ENCODE measurements around the gene NCKAP5. TPM values are rescaled to one million over a fixed set of nuclear protein-coding genes. Genes with fewer than 3 reads are reported as not detected.

The NCKAP5 gene
- total and polyA plus RNA-seq, 10 donors, result 0.39 to 6.0 (median 3.3) TPM

- intact Hi-C loops (cut with DNase I; ENCODE audit: low total_unique reads), result no loop called here
- Histone ChIP-seq H3K27me3 (replicated peaks in 1 of 7) (no peaks in the 10 kb centered on the region), H3K9me3 (peaks cover 0 to 4% (median 0%) of the 10 kb centered on the region in 8 donors), H3K27ac (no peak overlapping the region), H3K36me3 (no peaks in the 10 kb centered on the region), H3K4me1 (no peaks in the 10 kb centered on the region), H3K4me3 (no peak overlapping the region)
- WGBS, 5 donors, result 72 to 78% (median 77%) methylated on average over 3 of the region's 3 CpGs
- no peak for DNase-seq
- no peak for TF ChIP-seq POLR2A (IDR thresholded peaks at IDR 0.05)
- no peak for TF ChIP-seq CTCF (IDR thresholded peaks at IDR 0.05 in 8 of 11, conservative IDR thresholded peaks at IDR 0.05 in 3 of 11)
- TF ChIP-seq POLR2AphosphoS5 (IDR thresholded peaks at IDR 0.05), result no peak
Measured at GRCh38 chr2:133097666-133098065, 470.6 kb downstream of the NCKAP5 start.

- TF ChIP-seq POLR2A (IDR thresholded peaks at IDR 0.05) (no peak), CTCF (IDR thresholded peaks at IDR 0.05 in 8 of 11, conservative IDR thresholded peaks at IDR 0.05 in 3 of 11) (no peak), POLR2AphosphoS5 (IDR thresholded peaks at IDR 0.05) (no peak)
- Histone ChIP-seq H3K36me3 (no peaks in the 10 kb centered on the region), H3K27me3 (replicated peaks in 1 of 7) (no peaks in the 10 kb centered on the region), H3K4me3 (no peak overlapping the region), H3K9me3 (peaks cover 0 to 3% (median 0%) of the 10 kb centered on the region in 8 donors), H3K27ac (no peak overlapping the region), H3K4me1 (no peaks in the 10 kb centered on the region)
- intact Hi-C loops (cut with DNase I; ENCODE audit: low total_unique reads), result no loop called here
- WGBS, 5 donors, result 75 to 87% (median 83%) methylated on average over 3 of the region's 3 CpGs
- no peak for DNase-seq
Measured at GRCh38 chr2:133092571-133092970, 475.7 kb downstream of the NCKAP5 start.

- no peaks in the 10 kb centered on the region for H3K4me1 ChIP-seq
- TF ChIP-seq POLR2A (IDR thresholded peaks at IDR 0.05) (no peak), CTCF (IDR thresholded peaks at IDR 0.05 in 8 of 11, conservative IDR thresholded peaks at IDR 0.05 in 3 of 11) (no peak), POLR2AphosphoS5 (IDR thresholded peaks at IDR 0.05) (no peak)
- no peaks in the 10 kb centered on the region for H3K36me3 ChIP-seq
- no peak overlapping the region for H3K4me3 ChIP-seq
- intact Hi-C loops (cut with DNase I; ENCODE audit: low total_unique reads), result no loop called here
- no peaks in the 10 kb centered on the region for H3K9me3 ChIP-seq
- H3K27ac ChIP-seq, result no peak overlapping the region
- WGBS, 5 donors, result 54 to 80% (median 75%) methylated on average over 2 of the region's 2 CpGs
- no peaks in the 10 kb centered on the region for H3K27me3 ChIP-seq (replicated peaks in 1 of 7)
- no peak for DNase-seq
Measured at GRCh38 chr2:133090358-133090757, 477.9 kb downstream of the NCKAP5 start.

- Histone ChIP-seq H3K9me3 (no peaks in the 10 kb centered on the region), H3K36me3 (no peaks in the 10 kb centered on the region), H3K4me1 (no peaks in the 10 kb centered on the region), H3K27ac (no peak overlapping the region), H3K4me3 (no peak overlapping the region), H3K27me3 (replicated peaks in 1 of 7) (no peaks in the 10 kb centered on the region)
- TF ChIP-seq POLR2AphosphoS5 (IDR thresholded peaks at IDR 0.05) (no peak), CTCF (IDR thresholded peaks at IDR 0.05 in 8 of 11, conservative IDR thresholded peaks at IDR 0.05 in 3 of 11) (no peak), POLR2A (IDR thresholded peaks at IDR 0.05) (no peak)
- no peak for DNase-seq
- 80 to 90% (median 85%) methylated on average over 6 of the region's 6 CpGs for WGBS, 5 donors
- intact Hi-C loops (cut with DNase I; ENCODE audit: low total_unique reads), result no loop called here
Measured at GRCh38 chr2:133086176-133086575, 482.1 kb downstream of the NCKAP5 start.

Data from spleen (tissue), 11 donors.